ENCODE results near the gene PLIN4. TPM values are rescaled to one million over a fixed set of nuclear protein-coding genes. Genes with fewer than 3 reads are reported as not detected.
A peak's percentile ranks its signal among the peaks of the same experiment; 100 is the strongest.

PLIN4 gene
- total and polyA plus RNA-seq, 9 of the 15 experiments (the other 6 are each of a cell fraction or from before 2014, with no cell fraction given): 0.04 to 0.16 (median 0.07) TPM; not detected in 3

- no peak for TF ChIP-seq ZNF592 (IDR thresholded peaks at IDR 0.05)
- TF ChIP-seq KDM1A (IDR thresholded peaks at IDR 0.05): 0 out of 4 replicates have a peak, but pooled peaks of 1 of the 2 experiments have one; percentile 24
- TF ChIP-seq MCM2 (IDR thresholded peaks at IDR 0.05; ENCODE audit: low read depth): no peak
- TF ChIP-seq SRF (CRISPR knock-in tag; IDR thresholded peaks at IDR 0.05): no peak
- TF ChIP-seq NKRF (IDR thresholded peaks at IDR 0.05; ENCODE audit: borderline replicate concordance): no peak
- TF ChIP-seq FOXJ2 (tag; IDR thresholded peaks at IDR 0.05): no peak
- TF ChIP-seq MED1 (CRISPR knock-in tag; IDR thresholded peaks at IDR 0.05; ENCODE audit: borderline replicate concordance): 0 out of 2 replicates have a peak, but pooled peaks have one; percentile 14
- TF ChIP-seq NFATC3 (IDR thresholded peaks at IDR 0.05): no peak
- no peak; the same call in 1 of the 2 replicates for TF ChIP-seq ZNF282 (CRISPR knock-in tag; IDR thresholded peaks at IDR 0.05)
- TF ChIP-seq HMG20B (CRISPR knock-in tag; IDR thresholded peaks at IDR 0.05): no peak
- TF ChIP-seq ZNF79 (CRISPR knock-in tag; IDR thresholded peaks at IDR 0.05; ENCODE audit: low read depth): no peak
- TF ChIP-seq HDGF (IDR thresholded peaks at IDR 0.05): peak; percentile 70
- no peak for TF ChIP-seq ZNF512 (tag; IDR thresholded peaks at IDR 0.05)
- peak; percentile 61; the same call in 1 of the 2 replicates for TF ChIP-seq HBP1 (CRISPR knock-in tag; IDR thresholded peaks at IDR 0.05)
- no peak for TF ChIP-seq UBTF (IDR thresholded peaks at IDR 0.05; ENCODE audit: borderline replicate concordance in 1 of 2, low read depth in 2 of 2, low read length in 2 of 2)
Measured at GRCh38 chr19:4492337-4493103, 25.8 kb downstream of the PLIN4 start (continued).

Measured in K562 (cell line).